Measurements from ENCODE around the gene PARN.

GRCh38 chr16:14418795-14419225, 211.2 kb downstream of the PARN start:
- no peak for TF ChIP-seq CTCF (IDR thresholded peaks at IDR 0.05)
- TF ChIP-seq POLR2A (IDR thresholded peaks at IDR 0.05): no peak

Data from adrenal gland (tissue), 5 donors.